Peyer's patch (tissue), 4 donors: ENCODE measurements around the gene EVL. TPM values are rescaled to one million over a fixed set of nuclear protein-coding genes. Genes with fewer than 3 reads are reported as not detected.

Source experiments
- DNase-seq, 3 donors: peaks; one replicate each; pipeline ENCODE4 v3.0.0-alpha.2; 2017 to 2019
- H3K27ac ChIP-seq, 4 donors: fragments of 200-600 bp; sonication (generic); one replicate each; pipeline ENCODE4 v1.5.1; 2016 to 2019
- H3K27me3 ChIP-seq, 2 donors: fragments of 200-600 bp; sonication (generic); one replicate each; pipeline ENCODE4 v1.5.1; 2019
- H3K36me3 ChIP-seq, 3 donors: fragments of 200-600 bp; sonication (generic); one replicate each; pipeline ENCODE4 v1.5.1; 2016 to 2019
- H3K4me1 ChIP-seq, 4 donors: fragments of 200-600 bp; sonication (generic); one replicate each; pipeline ENCODE4 v1.5.1; 2016 to 2019
- H3K4me3 ChIP-seq, 4 donors: fragments of 200-600 bp; sonication (generic); 1 replicate in 3 of 4; 2 replicates in 1 of 4; pipeline ENCODE4 v1.5.1; 2016 to 2019; ENCODE audit warnings: mild to moderate bottlenecking in 1 of 4
- H3K9me3 ChIP-seq, 4 donors: fragments of 200-600 bp; sonication (generic); one replicate each; pipeline ENCODE4 v1.5.1; 2016 to 2019; ENCODE audit warnings: mild to moderate bottlenecking in 1 of 4
- POLR2A ChIP-seq, 2 donors: fragments of 450-650 bp; IDR thresholded peaks; one replicate each; pipeline ENCODE4 v1.5.1; 2017; ENCODE audit warnings: antibody characterized with exemption in 2 of 2, mild to moderate bottlenecking in 2 of 2, moderate library complexity in 2 of 2
- total RNA-seq, 4 donors: library from RNA; depleted of rRNA; stranded (reverse); fragments of >200 nt; gene quantifications; one replicate each; pipeline ENCODE4 v1.1.0, GENCODE V29; 2016
- TF ChIP-seq, protein P1 (sequence below), 6 experiments: fragments of 450-650 bp in 4 of 6; fragments of 200-600 bp in 2 of 6; sonication (generic) in 1 of 6; IDR thresholded peaks; one replicate each; pipeline ENCODE4 v1.5.1; 2017 to 2019; ENCODE audit warnings: antibody characterized with exemption in 6 of 6, mild to moderate bottlenecking in 3 of 6, moderate library complexity in 1 of 6

Gene EVL
- total RNA-seq, 4 donors from 2014 or later = 44.9 to 409 (median 110) TPM

DNA sequence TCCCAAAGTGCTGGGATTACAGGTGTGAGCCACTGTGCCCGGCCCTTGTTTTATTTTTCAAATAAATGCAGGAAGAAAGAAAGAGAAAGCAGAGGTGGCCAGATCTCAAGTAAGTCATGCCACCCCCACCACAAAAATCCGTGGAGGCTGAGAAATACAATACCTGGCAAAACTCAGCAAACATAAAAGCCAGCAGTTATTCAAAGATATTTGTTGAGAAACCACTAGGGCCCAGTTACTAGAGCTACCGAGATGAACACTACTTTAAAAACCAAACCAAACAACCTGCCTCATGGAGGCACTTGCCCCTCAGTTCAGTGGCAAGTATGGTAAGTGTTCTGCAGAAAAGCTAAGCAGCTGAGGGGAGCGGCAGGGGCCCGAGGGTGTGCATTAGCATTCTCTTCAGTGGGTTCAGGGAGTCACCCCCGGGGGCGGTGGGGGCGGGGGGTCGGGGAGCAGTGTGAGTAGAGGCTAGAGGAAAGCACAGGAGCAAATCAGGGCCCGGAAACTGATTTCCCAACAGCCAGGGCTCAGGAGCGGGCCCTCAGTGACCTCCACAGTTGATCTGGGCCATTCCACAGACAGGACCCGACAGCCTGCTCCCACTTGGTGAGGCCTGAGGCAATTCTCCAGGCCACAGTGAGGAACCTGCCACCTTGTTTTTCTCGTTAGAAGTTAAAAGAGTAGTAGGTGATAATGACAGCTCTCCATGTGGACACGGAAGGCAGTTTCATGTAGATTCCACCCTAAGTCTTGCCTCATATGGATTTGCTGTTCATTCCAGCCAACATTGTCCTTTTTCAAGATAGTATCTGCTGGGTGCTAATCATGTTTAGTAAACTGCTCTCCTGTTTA, 8.6 kb downstream of the EVL start:
- Histone ChIP-seq H3K4me3 (peak overlapping the region in 1 of 4 donors; percentile 12), H3K27me3 (no peaks in the 10 kb centered on the region), H3K27ac (peak overlapping the region in 3 of 4 donors; percentile 32 to 81 (median 52)), H3K4me1 (peaks cover 0 to 32% (median 17%) of the 10 kb centered on the region in 4 donors), H3K9me3 (no peaks in the 10 kb centered on the region), H3K36me3 (no peaks in the 10 kb centered on the region)
- TF ChIP-seq POLR2A (IDR thresholded peaks at IDR 0.05) = no peak
- TF ChIP-seq, protein P1, sequence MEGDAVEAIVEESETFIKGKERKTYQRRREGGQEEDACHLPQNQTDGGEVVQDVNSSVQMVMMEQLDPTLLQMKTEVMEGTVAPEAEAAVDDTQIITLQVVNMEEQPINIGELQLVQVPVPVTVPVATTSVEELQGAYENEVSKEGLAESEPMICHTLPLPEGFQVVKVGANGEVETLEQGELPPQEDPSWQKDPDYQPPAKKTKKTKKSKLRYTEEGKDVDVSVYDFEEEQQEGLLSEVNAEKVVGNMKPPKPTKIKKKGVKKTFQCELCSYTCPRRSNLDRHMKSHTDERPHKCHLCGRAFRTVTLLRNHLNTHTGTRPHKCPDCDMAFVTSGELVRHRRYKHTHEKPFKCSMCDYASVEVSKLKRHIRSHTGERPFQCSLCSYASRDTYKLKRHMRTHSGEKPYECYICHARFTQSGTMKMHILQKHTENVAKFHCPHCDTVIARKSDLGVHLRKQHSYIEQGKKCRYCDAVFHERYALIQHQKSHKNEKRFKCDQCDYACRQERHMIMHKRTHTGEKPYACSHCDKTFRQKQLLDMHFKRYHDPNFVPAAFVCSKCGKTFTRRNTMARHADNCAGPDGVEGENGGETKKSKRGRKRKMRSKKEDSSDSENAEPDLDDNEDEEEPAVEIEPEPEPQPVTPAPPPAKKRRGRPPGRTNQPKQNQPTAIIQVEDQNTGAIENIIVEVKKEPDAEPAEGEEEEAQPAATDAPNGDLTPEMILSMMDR (IDR thresholded peaks at IDR 0.05) = no peak
- DNase-seq = no peak

DNA sequence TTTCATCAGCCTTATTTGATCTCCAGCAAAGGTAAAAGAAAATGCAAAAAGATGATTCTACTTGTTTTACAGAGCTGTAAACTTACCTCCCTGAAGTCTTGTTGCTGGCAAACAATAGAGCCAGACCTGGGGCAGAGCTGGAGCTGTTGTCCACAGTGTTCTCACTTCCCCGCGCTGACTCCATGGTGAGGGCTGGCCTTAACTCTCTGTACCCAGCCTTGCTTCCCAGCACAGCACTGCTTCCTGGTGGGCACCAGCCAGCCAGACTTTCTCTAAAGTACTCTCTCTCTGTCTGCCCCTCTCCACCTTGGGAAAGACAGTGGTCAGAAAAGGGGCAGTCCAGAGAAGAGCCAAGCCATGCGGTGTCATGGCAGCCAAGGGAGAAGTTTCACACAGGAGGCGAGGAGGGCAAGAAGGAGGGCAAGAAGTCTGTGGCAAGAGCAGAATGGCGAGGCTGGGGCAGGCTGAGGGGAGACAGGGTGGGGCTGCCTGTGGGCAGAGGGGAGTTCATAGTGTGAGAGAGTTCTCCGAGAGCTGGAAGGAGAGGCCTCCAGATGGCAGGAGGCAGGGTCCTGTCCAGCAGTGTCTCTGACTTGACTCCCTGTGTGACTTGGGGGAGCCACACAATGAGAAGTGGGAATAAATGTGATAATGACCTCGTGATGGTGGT, 9.3 kb downstream of the EVL start:
- TF ChIP-seq, protein P1 (IDR thresholded peaks at IDR 0.05) = no peak
- TF ChIP-seq POLR2A (IDR thresholded peaks at IDR 0.05) = no peak
- no peaks in the 10 kb centered on the region for H3K36me3 ChIP-seq
- H3K27me3 ChIP-seq = no peaks in the 10 kb centered on the region
- DNase-seq = no peak
- peaks cover 0 to 32% (median 14%) of the 10 kb centered on the region in 4 donors for H3K4me1 ChIP-seq
- no peaks in the 10 kb centered on the region for H3K9me3 ChIP-seq
- H3K27ac ChIP-seq = peak overlapping the region in 2 of 4 donors; percentile 46 to 52
- H3K4me3 ChIP-seq = no peak overlapping the region

DNA sequence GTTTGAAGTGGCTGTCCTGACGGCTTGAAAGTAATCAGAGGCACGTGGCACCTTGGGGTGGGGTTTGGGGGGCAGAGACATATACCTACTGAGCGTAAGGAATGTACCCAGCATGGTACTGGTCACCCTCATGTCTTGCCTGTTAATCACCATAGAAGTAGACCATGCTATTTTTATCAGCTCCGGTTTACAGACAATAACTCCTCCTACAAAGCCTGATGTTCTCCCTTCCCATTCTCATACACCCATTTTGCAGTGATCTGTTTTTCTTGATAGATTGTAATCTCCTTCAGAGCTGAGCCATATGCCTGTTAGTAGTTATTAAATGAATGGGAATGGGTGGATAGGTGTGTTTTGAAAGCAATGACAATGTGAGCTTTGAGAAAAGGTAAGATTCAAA, 10.5 kb downstream of the EVL start:
- no peaks in the 10 kb centered on the region for H3K36me3 ChIP-seq
- DNase-seq = no peak
- H3K27ac ChIP-seq = peak overlapping the region in 3 of 4 donors; percentile 1 to 52 (median 46)
- H3K4me3 ChIP-seq = no peak overlapping the region
- peaks cover 0 to 32% (median 15%) of the 10 kb centered on the region in 4 donors for H3K4me1 ChIP-seq
- H3K9me3 ChIP-seq = no peaks in the 10 kb centered on the region
- TF ChIP-seq, protein P1 (IDR thresholded peaks at IDR 0.05) = no peak
- no peak for TF ChIP-seq POLR2A (IDR thresholded peaks at IDR 0.05)
- no peaks in the 10 kb centered on the region for H3K27me3 ChIP-seq

DNA sequence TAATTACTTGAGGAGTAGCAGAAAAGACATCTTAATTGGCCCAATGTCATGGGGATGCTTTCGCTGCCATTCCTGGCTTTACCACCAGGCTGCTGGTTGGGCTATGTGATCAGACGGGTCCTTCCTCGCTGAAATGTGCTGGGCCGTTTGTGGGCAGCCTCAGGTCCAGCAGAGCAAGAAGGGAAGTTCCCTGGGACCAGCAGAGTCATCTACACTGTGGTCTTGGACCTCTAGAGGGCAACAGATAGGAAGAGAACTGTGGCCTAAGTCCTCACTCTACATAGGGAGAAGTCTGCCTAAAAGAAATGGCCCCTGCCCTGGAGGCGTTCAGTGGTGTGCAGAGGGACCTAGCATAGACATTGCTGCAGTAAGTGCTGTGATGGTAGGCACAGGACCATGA, 10.9 kb downstream of the EVL start:
- Histone ChIP-seq H3K27ac (peak overlapping the region in 3 of 4 donors; percentile 33 to 46 (median 45)), H3K9me3 (no peaks in the 10 kb centered on the region), H3K4me3 (no peak overlapping the region), H3K27me3 (no peaks in the 10 kb centered on the region), H3K4me1 (peaks cover 0 to 32% (median 17%) of the 10 kb centered on the region in 4 donors), H3K36me3 (no peaks in the 10 kb centered on the region)
- TF ChIP-seq, protein P1 (IDR thresholded peaks at IDR 0.05) = peak in 4 of 6 experiments; percentile 7 to 29 (median 20)
- TF ChIP-seq POLR2A (IDR thresholded peaks at IDR 0.05) = no peak
- DNase-seq = no peak

DNA sequence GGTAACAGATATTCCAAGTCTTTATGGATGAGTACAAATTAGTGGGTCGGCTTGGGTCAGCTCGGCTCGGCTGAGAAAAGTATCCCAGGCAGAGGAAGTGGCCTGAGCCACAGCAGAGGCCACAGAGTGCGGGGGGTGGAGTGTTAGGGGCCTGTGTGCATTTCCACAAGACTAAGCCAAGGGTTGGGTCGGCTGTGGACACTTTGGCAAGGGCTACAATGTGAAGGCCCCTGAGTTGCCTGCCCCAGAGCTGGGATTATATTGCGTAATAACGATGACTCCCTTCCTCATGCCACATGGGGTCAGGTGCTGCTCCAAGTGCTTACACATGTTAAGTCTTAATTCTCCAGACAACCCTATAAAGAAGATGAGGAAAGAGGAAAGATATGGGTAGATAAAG, 11.4 kb downstream of the EVL start:
- Histone ChIP-seq H3K9me3 (no peaks in the 10 kb centered on the region), H3K27ac (peak overlapping the region in 3 of 4 donors; percentile 33 to 45 (median 43)), H3K4me1 (peaks cover 0 to 32% (median 18%) of the 10 kb centered on the region in 4 donors)

More for the DNA sequence above, 11.4 kb downstream of the EVL start:
- no peak for DNase-seq
- no peaks in the 10 kb centered on the region for H3K27me3 ChIP-seq
- H3K4me3 ChIP-seq = no peak overlapping the region
- no peak for TF ChIP-seq POLR2A (IDR thresholded peaks at IDR 0.05)
- TF ChIP-seq, protein P1 (IDR thresholded peaks at IDR 0.05) = no peak
- no peaks in the 10 kb centered on the region for H3K36me3 ChIP-seq
